GM12878 (cell line): ENCODE data around the gene PKHD1. TPM values are rescaled to one million over a fixed set of nuclear protein-coding genes. Genes with fewer than 3 reads are reported as not detected.

Source experiments
- ATAC-seq: fragments of 200-7000 bp; cut with Tn5 transposase; 3 replicates; pipeline ENCODE4 v1.9.1; 2020; ENCODE audit warnings: mild to moderate bottlenecking, moderate library complexity
- BruUV-seq: library from RNA; stranded (reverse); fragments of 400-500 nt; replicated peaks from 2 replicates; lab custom pipeline; 2021; lab: Mats Ljungman, UMichigan
- CTCF ChIA-PET: fragments of 300-600 bp; sonication (Branson Sonifier 250); formaldehyde crosslinking; extraction: SDS; loops from one replicate; lab custom pipeline; 2021; ENCODE audit warnings: inconsistent platforms; lab: Yijun Ruan, JAX
- POLR2A ChIA-PET: fragments of 350-600 bp; formaldehyde crosslinking; extraction: SDS; loops from one replicate; lab custom pipeline; 2021; ENCODE audit warnings: inconsistent platforms; lab: Charles Lee
- RAD21 ChIA-PET: fragments of 300-600 bp; sonication (Branson Sonifier 250); formaldehyde crosslinking; loops from one replicate; lab custom pipeline; 2023; ENCODE audit warnings: antibody characterized with exemption; ENCODE audit not compliant: unreplicated experiment; lab: Charles Lee
- SMC1A ChIA-PET: fragments of 300-600 bp; sonication (Branson Sonifier 250); formaldehyde crosslinking; loops from one replicate; lab custom pipeline; 2023; ENCODE audit not compliant: unreplicated experiment, uncharacterized antibody; lab: Charles Lee
- DNase-seq: peaks from one replicate; pipeline ENCODE4 v3.0.0-alpha.2; 2011; ENCODE audit warnings: low read depth, low spot score
- FAIRE-seq: peaks from 3 replicates; lab custom pipeline; 2011; peaks lifted over from hg19 to GRCh38; lab: Jason Lieb, UNC
- H2AFZ ChIP-seq: 2 replicates; pipeline ENCODE4 v1.6.0; 2011; ENCODE audit warnings: low read depth, low read length, control low read depth; ENCODE audit not compliant: control insufficient read depth
- H3K27ac ChIP-seq: 2 replicates; pipeline ENCODE4 v1.5.1; 2011; ENCODE audit warnings: control low read depth; ENCODE audit not compliant: control insufficient read depth, insufficient read depth
- H3K27me3 ChIP-seq, 2 experiments: replicated peaks in 1 of 2; 2 replicates each; pipeline versions ENCODE4 v1.6.0 to v1.6.1; 2011; ENCODE audit warnings: low read length in 1 of 2; ENCODE audit not compliant: control insufficient read depth in 2 of 2, insufficient read depth in 2 of 2
- H3K36me3 ChIP-seq, 2 experiments: 2 replicates each; pipeline ENCODE4 v1.5.1; 2011; ENCODE audit warnings: low read length in 1 of 2; ENCODE audit not compliant: control insufficient read depth in 2 of 2, insufficient read depth in 2 of 2
- H3K4me1 ChIP-seq: 2 replicates; pipeline ENCODE4 v1.6.1; 2011; ENCODE audit warnings: mild to moderate bottlenecking, low read length, moderate library complexity, mixed read lengths; ENCODE audit not compliant: control insufficient read depth, insufficient read depth
- H3K4me2 ChIP-seq: 2 replicates; pipeline ENCODE4 v1.6.0; 2011; ENCODE audit warnings: control low read depth; ENCODE audit not compliant: control insufficient read depth, insufficient read depth
- H3K4me3 ChIP-seq: fragments of 200-600 bp; sonication (generic); 2 replicates; pipeline ENCODE4 v1.5.1; 2016
- H3K79me2 ChIP-seq: 2 replicates; pipeline ENCODE4 v1.6.0; 2011; ENCODE audit warnings: low read length; ENCODE audit not compliant: control insufficient read depth, insufficient read depth
- H3K9ac ChIP-seq: 2 replicates; pipeline ENCODE4 v1.8.0; 2011; ENCODE audit warnings: low read length, control low read depth, mixed read lengths; ENCODE audit not compliant: control insufficient read depth, insufficient read depth
- H3K9me3 ChIP-seq: replicated peaks from 3 replicates; pipeline ENCODE4 v1.5.1; 2011; ENCODE audit warnings: mild to moderate bottlenecking, low read length; ENCODE audit not compliant: control insufficient read depth, insufficient read depth
- H4K20me1 ChIP-seq: 2 replicates; pipeline ENCODE4 v1.6.0; 2011; ENCODE audit not compliant: control insufficient read depth, insufficient read depth
- ELK1 ChIP-seq: IDR thresholded peaks from 2 replicates; pipeline ENCODE4 v1.6.1; 2012; ENCODE audit warnings: low read depth, low read length, improper control_type of control experiment
- NR2C1 ChIP-seq: fragments of 450-650 bp; IDR thresholded peaks from 2 replicates; pipeline ENCODE4 v1.6.1; 2017; ENCODE audit warnings: antibody characterized with exemption, mild to moderate bottlenecking, moderate library complexity
- PAX8 ChIP-seq: fragments of 450-650 bp; IDR thresholded peaks from 2 replicates; pipeline ENCODE4 v1.6.1; 2017; ENCODE audit warnings: mild to moderate bottlenecking, moderate library complexity
- REST ChIP-seq: IDR thresholded peaks from 2 replicates; pipeline ENCODE4 v1.6.1; 2012; ENCODE audit warnings: mild to moderate bottlenecking, low read depth, low read length
- RUNX3 ChIP-seq: IDR thresholded peaks from 2 replicates; pipeline ENCODE4 v1.6.1; 2012; ENCODE audit warnings: low read length, inconsistent platforms
- SMARCA5 ChIP-seq: fragments of 450-650 bp; IDR thresholded peaks from 2 replicates; pipeline ENCODE4 v1.6.1; 2017; ENCODE audit warnings: mild to moderate bottlenecking
- SP1 ChIP-seq: IDR thresholded peaks from one replicate; pipeline ENCODE4 v1.6.1; 2011; ENCODE audit warnings: low read depth, low read length
- ZNF592 ChIP-seq: fragments of 450-650 bp; IDR thresholded peaks from 2 replicates; pipeline ENCODE4 v1.6.1; 2017; ENCODE audit warnings: mild to moderate bottlenecking, moderate library complexity
- WGBS: methylation state at CpG from one replicate; pipeline ENCODE4 v1.1.6; 2016; ENCODE audit warnings: low lambda C conversion rate; ENCODE audit not compliant: insufficient replicate concordance, insufficient coverage; ENCODE audit errors: missing lambda C conversion rate; 5-methylcytosine and 5-hydroxymethylcytosine counted together
- in situ Hi-C: fragments of 300-500 bp; cut with MboI; formaldehyde crosslinking; loops from 9 replicates; pipeline ENCODE4 v1.14.3; 2018; ENCODE audit warnings: mixed read lengths
- intact Hi-C: fragments of 100-400 bp; cut with micrococcal nuclease; formaldehyde crosslinking; loops from one replicate; pipeline ENCODE4 v1.14.2; 2022; ENCODE audit not compliant: unreplicated experiment
- polyA plus RNA-seq, 11 experiments: library from polyadenylated mRNA; depleted of rRNA in 4 of 11; unstranded in 6 of 11; stranded (reverse) in 5 of 11; fragments of >200 nt; fragmentation: Nextera tagmentation in 4 of 11; fragmentation: Illumina TruSeq in 1 of 11; extraction: Ambion mirVana in 4 of 11; extraction: Trizol in 1 of 11; gene quantifications; 1 replicate in 1 of 11; 2 replicates in 10 of 11; pipeline versions ENCODE4 v1.2.1 to v1.2.3, GENCODE V29; 2011 to 2016; ENCODE audit warnings: inconsistent platforms in 2 of 11, missing spikeins in 2 of 11, low read depth in 1 of 11
- total RNA-seq, 4 experiments: library from RNA; depleted of rRNA in 3 of 4; stranded (reverse); fragments of >200 nt in 3 of 4; fragmentation: Illumina TruSeq in 1 of 4; extraction: Trizol in 1 of 4; gene quantifications; 2 replicates each; pipeline versions ENCODE4 v1.2.1 to v1.2.3, GENCODE V29; 2013 to 2021

The PKHD1 gene
- total and polyA plus RNA-seq, 10 of the 15 experiments (the other 5 are each of a cell fraction or from before 2014, with no cell fraction given) = under 0.01 to 0.90 (median 0.02) TPM; not detected in 1

GRCh38 chr6:51640021-51640420 is 447.4 kb downstream of the PKHD1 start:
- TF ChIP-seq ZNF592 = no peak
- TF ChIP-seq PAX8 = no peak
- no peak for TF ChIP-seq SP1
- no peak for TF ChIP-seq ELK1
- no peak for TF ChIP-seq REST
- TF ChIP-seq SMARCA5 = no peak
- TF ChIP-seq NR2C1 = no peak
- no peak for TF ChIP-seq RUNX3
- FAIRE-seq = no peak

More at GRCh38 chr6:51640021-51640420, 447.4 kb downstream of the PKHD1 start:
- ChIA-PET RAD21 (no interaction called here), CTCF (no interaction called here), SMC1A (interaction anchor here (0.7 kb wide), 1 partner anchor 11 kb away, joined by 4 read pairs; no protein-coding TSS in a partner anchor), POLR2A (no interaction called here)
- 51% methylated on average over 6 of the region's 6 CpGs for WGBS
- H3K36me3 ChIP-seq = no peaks in the 10 kb centered on the region
- H3K4me1 ChIP-seq = no peaks in the 10 kb centered on the region
- H3K4me3 ChIP-seq = no peak overlapping the region
- no TSS peak for BruUV-seq
- H3K9me3 ChIP-seq = no peaks in the 10 kb centered on the region
- intact Hi-C loops (no loop called here), in situ Hi-C loops (no loop called here)
- no peaks in the 10 kb centered on the region for H3K79me2 ChIP-seq
- ATAC-seq (no peak), DNase-seq (no peak)
- no peak overlapping the region for H3K4me2 ChIP-seq
- no peaks in the 10 kb centered on the region for H3K27me3 ChIP-seq
- H2AFZ ChIP-seq = no peak overlapping the region
- no peak overlapping the region for H3K27ac ChIP-seq
- no peaks in the 10 kb centered on the region for H4K20me1 ChIP-seq
- H3K9ac ChIP-seq = no peak overlapping the region
